ENCODE measurements around the gene SMC2.
A peak's percentile ranks its signal among the peaks of the same experiment; 100 is the strongest.

GRCh38 chr9:104092875-104093600 is 1.1 kb upstream of the SMC2 start:
- TF ChIP-seq CTCF (IDR thresholded peaks at IDR 0.05): peak in 1 of 6 experiments; percentile 4
- TF ChIP-seq POLR2A (IDR thresholded peaks at IDR 0.05): no peak

Measured in Peyer's patch (tissue), 4 donors.